ENCODE results near the gene RBBP4.
"Not testable (repeated sequence)": the region's sequence is repeated elsewhere in the genome, so short reads cannot be mapped to it uniquely, and the experiment has no call there.

The RBBP4 gene

DNA sequence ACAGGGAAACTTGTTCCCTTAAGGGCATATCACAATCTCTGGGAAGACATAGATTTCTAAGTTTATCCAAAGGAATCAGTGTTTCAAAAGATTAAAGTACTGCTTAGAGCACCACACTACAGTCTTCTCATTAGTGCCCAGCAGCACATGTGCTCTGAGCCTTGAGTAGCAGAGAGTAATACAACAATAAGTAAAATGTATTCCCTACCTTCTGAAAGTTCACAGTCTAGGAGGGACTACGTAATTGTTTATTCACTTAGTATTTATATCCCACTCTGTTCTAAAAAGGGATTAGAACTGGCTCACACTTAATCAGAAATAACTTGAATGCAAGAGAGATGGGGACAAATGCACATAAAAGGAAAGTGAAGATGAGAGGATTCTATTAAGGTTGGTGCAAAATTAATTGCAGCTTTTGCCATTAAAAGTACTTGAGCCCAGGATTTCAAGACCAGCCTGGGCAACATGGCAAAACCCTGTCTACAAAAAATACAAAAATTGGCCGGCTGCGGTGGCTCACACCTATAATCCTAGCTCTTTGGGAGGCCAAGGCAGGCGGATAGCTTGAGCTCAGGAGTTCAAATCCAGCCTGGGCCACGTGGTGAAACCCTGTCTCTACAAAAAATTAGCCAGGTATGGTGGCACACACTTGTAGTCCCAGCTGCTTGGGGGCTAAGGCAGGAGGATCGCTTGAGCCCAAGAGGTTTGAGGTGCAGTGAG, 42.6 kb downstream of the RBBP4 start:
- no peak for DNase-seq (ENCODE audit: low read depth in 2 of 2)

DNA sequence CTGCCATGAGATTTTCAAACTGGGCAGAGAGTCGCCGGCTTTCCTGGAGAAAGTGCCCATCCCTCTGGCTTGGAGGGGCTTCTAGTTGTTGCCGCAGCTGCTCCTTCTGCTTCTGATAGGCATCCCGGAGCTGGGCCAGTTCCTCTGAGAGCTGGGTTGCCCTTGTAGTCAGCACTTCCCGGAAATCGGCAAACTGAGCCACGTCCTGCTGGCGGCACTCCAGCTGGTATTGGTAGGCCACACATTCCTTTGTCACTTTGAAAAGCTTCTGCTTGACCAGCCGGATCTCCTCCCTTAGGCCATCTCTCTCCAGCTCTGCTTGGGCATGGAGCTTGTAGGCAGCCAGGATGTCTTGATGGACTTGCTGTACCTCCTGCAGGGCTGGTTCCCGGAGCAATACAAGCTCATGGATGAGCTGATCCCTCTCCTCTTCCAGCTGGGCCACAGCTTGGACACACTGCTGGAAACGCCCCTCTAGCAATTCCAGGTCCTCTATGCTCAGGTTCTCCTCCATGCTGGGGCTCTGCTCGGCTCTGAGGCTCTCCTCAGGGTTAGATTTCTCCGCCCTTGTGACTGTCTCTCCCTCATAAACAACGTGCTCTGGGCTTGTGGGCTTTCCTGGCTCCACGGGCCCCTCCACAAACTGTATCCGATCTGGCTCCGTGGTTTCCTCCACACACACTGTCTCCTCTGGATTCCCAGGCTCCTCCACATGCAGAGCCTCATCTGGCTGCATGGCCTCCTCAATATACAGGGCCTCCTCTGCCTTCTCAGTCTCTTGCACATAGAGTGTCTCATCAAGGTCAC, 44.3 kb downstream of the RBBP4 start:
- DNase-seq (ENCODE audit: low read depth in 2 of 2): no peak

DNA sequence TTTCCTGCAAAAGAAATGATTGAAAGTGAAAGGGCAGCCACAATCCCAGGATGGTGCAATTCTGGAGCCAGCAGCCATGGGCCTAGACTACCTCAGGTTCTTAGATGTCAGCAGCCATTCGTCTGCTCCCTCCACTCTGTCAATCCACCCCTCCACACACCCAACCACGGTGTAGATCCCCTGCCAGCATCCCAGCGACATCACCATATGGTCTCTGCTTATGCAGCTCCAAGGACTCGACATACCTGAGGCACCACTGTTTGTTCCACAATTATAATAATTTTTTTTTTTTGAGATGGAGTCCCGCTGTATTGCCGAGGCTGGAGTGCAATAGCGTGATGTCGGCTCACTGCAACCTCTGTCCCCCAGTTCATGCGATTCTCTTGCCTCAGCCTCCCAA, 45.0 kb downstream of the RBBP4 start:
- DNase-seq (ENCODE audit: low read depth in 2 of 2): no peak

DNA sequence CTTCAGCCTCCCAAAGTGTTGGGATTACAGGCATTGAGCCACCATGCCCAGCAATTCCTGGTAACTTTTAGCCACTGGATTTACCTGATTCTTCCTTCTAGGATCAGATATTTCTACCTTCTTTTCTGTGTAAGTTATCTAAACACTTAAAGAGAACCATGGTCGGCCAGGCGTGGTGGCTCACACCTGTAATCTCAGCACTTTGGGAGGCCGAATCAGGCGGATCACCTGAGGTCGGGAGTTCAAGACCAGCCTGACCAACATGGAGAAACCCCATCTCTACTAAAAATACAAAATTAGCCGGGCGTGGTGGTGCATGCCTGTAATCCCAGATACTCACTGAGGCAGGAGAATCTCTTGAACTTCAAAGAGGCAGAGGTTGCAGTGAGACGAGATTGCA, 46.0 kb downstream of the RBBP4 start:
- DNase-seq (ENCODE audit: low read depth in 2 of 2): not testable (repeated sequence)

DNA sequence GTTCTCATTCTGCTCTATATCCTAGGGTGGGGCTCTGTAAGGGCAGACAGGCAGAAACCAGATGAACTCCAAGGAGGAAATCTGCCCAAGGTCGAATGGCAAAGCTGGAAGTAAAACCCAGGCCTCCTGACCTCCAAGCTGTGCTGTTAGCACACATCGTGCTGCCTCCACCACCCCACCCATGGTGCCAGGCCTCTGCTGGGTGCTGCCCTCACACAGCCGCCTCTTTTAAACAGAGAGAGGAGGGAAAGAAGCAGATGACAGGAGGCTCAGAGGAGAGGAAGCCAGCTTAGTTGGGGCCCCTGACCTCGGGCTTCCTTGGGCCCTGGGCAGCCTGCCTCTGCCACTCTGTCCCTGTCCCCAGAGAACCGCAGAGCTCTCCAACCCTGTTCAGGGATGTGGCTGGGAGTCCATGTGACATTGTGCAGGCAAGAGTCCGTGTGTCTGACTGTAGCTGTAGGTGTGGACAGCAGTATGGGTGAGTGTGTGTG, 50.5 kb downstream of the RBBP4 start:
- no peak for DNase-seq (ENCODE audit: low read depth in 2 of 2)

DNA sequence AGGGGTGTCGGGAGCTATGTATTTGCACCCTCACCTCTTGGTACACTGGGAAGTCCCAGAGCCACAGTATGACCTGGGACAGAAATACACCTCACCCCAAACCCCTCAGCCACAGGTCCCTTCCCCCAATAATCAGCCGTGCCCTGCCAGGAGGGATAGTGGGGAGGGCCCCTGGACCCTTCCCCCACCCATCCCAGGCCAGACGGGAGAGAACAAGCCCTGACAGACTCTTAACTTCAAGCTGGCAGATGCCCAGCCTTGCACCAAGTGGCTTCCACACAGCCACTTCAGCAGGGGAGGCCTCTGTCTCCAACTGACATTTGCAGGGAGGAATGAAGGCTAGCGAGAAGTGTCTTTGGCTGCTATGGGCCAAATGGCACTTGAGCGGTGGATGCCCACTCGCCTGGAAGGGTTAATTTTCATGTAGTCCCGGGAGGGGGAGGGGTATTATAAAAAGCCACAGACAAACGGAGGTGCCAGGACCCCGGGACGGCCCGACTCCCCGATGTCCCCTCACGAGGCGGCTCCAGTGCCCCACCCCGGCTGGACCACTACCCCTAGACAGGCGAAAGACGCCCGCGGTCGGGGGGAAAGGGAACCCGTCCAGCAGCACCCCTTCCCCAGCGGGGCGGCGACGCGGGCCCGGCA, 51.1 kb downstream of the RBBP4 start:
- no peak for DNase-seq (ENCODE audit: low read depth in 2 of 2)

DNA sequence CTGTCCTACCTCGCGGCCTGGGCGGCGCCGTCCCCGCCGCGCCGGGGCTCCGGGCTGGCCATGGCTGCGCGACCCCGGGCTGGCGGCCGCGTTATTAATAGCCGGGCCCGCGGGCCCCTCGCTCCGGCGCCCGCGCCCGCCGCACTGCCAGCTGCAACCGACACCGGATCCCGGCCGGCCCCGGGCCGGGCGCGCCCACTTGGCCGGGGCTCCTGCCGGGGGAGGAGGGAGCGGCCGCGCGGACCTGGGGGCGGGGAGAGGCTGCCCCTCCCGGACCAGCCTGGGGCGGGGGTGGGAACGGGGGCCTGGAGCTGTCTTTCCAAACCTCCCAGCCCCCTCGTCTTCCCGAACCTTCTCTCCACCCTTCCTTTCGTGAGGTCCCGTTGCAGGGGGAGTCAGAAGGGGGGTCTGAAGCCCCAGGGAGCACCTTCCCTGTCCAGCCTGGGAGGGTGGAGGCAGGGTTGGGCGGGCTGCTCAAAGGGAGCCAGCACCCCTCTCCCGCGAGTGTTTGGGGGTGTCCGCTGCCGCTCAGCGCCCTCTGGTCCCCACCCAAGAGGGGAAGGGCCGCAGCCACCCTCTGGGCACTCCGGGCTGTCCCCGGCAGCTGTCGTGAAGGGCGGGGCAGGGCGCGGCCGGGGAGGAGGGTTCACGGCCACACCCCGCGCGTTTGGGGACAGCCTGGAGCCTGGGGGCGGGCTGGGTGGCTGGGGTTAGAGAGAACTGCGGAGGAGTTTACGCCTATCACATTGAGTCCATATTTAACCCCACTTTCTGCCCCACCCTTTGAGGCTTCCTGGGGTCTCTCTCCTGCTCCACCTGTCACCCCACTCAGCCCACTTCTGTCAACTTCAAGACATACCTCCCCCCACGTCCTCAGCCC, 51.8 kb downstream of the RBBP4 start, which contains the start of gene SYNC:
Gene SYNC, minus strand, starts transcription at position 172 of the 880 bp plus-strand sequence. Its CDS starts 110 bp downstream, at position 62.
- no peak for DNase-seq (ENCODE audit: low read depth in 2 of 2)

DNA sequence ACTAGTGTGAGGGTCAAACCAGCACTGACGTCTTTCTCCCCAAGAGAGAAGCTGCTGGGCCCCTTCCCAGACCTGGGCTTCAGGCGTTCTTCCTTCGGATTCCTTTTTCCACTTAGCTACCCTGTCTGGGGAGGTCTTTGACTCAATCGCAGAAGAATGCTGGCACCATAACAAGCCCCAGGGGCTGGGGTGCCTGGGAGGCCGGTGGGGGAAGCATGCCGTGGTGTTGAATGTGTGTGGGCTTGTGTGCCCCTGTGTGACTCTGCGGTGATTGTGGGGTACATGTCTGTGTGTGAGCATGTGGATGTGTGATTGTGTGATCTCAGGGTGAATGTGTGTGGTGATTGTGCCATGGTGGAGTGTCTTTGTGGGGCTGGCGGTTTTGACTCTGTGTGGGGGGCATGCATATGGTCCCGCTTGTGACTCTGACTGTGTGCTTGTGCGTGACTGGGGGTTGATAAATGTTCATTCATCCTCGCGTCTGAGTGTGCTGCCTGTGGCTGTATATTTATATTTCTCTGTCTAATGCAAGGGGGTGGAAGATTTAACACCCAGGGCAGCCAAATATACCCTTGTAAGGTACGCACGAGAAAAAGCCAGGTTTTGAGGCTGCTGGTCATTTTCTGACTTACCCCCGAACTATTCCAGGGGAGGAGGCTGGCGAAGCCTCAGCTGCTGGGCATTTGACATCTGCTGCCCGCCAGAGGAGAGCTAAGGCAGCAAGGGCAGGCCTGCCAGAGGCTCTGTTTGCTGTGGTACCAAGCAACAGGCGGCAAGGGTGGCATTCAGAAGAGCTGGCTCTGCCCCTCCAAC, 52.7 kb downstream of the RBBP4 start:
- no peak for DNase-seq (ENCODE audit: low read depth in 2 of 2)

DNA sequence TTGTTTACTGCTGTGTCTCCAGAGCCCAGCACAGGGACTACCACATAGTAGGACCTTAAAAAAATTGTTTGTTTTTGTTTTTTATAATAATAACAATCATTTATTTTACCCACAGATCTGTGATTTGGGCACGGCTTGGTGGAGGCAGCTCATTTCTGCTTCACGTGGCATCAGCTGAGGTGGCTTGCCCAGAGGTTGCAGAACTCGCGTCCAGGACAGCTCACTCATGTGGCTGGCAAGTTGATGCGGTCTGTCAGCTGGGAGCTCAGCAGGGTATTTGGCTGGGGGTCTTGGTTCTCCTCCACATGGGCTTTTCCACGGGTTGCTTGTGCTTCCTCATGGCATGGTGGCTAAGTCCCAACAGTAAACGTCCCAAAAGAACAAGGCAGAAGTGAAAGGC, 54.5 kb downstream of the RBBP4 start:
- no peak for DNase-seq (ENCODE audit: low read depth in 2 of 2)

DNA sequence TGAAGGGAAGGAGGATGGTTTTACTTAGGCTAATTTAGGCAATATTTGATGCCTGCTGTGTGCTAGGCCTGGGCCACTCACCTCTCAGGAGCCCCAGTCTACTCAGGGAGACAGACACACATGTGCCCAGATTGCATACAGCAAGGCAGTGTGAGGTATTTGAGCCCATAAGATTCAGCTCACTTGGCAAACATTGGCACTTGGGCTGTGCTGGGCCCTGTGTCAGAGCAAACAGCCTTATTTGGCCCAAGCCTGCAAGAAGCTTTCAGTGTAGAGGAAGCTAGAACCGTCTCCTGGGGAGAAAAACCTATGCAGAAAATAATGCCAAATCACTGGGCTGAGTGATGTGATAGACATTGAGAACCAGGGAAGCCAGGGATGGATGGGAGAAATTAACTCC, 55.5 kb downstream of the RBBP4 start:
- DNase-seq (ENCODE audit: low read depth in 2 of 2): no peak

DNA sequence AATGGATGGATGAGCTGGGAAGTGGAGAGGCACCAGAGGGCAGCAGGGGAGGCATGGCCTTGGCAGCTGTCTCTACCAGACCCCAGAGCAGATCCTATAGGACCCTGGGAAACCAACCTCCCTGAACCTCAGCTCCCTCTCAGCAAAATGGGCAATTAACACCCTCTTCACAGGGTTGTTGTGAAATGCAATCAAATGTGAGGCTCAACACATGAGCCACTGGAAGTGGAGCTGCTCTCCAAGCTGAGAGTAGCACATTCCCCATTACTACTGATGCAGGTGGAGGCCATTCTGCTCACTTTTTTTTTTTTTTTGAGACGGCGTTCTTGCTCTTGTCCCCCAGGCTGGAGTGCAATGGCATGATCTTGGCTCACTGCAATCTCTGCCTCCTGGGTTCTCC, 58.1 kb downstream of the RBBP4 start:
- no peak for DNase-seq (ENCODE audit: low read depth in 2 of 2)

DNA sequence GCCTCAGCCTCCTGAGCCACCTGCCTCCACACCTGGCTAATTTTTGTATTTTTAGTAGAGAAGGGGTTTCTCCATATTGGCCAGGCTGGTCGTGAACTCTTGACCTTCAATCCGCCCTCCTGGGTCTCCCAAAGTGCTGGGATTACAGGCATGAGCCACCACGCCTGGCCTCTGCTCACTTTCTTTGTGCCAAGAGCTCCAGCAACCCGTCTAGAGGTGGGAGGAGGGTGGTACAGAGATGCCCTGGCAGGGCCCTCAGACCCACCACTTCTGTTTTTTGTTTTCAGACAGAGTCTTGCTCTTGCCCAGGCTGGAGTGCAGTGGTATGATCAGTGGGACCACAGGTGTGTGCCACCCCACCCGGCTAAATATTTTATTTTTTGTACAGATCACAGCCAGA, 58.5 kb downstream of the RBBP4 start:
- no peak for DNase-seq (ENCODE audit: low read depth in 2 of 2)

DNA sequence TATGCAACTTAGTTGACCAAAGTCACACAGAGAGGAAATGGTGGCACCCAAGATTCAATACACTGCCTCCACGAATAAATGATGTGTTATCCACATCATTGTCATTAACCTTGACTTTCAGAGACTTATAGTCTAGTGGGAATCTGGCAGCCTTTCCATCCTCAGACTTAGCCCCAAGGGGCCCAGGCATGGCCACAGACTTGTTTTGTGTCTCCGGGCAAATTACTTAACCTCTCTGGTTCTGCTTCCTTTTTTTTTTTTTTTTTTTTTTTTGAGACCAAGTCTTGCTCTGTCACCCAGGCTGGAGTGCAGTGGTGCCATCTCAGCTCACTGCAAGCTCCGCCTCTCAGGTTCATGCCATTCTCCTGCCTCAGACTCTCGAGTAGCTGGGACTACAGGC, 60.2 kb downstream of the RBBP4 start:
- DNase-seq (ENCODE audit: low read depth in 2 of 2): not testable (repeated sequence)

DNA sequence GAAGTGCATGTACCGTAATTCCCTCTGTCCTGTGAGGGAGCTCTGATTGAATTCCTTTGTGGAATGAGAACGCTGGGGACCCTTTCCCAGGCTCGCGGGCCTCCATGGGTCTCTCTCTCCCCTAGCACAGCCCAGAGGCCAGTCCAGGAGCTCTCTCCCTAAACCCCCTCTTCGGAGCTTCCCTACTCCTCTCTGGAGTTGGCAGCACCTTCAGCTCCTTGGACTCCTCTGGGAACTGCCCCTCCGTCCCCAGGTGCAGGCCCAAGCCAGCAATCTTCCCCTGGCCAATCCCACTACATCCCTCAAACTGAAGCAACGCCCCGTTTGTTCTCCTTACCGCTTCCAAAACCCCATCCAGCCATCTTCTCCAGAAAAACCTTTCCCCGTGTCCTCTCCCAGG, 62.1 kb downstream of the RBBP4 start:
- DNase-seq (ENCODE audit: low read depth in 2 of 2): no peak

DNA sequence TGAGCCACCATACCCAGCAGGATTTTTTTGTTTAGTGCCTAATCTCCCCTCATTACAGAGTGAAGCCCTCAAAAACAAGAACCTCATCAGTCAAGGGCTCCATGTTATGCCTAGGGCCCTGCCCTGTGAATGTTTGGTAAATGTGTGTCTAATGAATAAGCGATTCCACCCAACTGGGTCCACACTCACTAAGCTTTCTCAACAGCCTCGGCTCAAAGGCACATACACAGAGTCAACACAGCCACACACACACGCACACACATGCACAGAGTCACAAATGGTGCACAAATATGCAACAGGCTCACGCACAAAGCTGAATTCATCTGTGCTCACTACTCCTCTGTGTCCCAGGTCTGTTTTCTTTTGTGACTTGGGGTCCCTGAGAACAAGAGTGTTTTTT, 63.3 kb downstream of the RBBP4 start:
- DNase-seq (ENCODE audit: low read depth in 2 of 2): no peak

DNA sequence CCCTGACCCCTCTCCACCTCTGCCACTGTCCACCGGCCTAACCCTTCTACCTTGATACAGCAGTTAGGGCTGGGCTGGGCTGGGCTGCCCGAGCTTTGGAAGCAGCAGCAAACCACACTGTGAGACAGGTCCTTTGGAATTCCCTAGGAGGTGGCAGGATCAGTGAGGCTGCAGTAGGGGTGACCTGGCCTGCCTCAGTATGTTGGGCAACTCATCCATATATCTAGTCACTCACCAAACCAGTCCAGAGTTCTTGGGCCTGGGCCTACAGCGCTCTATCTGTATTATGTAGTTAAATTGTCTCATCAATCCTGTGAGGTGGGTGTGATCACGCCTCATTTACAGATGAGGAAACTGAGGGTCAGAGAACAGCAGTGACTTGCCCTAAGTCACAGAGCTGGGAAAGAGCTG, 64.9 kb downstream of the RBBP4 start:
- DNase-seq (ENCODE audit: low read depth in 2 of 2): no peak

DNA sequence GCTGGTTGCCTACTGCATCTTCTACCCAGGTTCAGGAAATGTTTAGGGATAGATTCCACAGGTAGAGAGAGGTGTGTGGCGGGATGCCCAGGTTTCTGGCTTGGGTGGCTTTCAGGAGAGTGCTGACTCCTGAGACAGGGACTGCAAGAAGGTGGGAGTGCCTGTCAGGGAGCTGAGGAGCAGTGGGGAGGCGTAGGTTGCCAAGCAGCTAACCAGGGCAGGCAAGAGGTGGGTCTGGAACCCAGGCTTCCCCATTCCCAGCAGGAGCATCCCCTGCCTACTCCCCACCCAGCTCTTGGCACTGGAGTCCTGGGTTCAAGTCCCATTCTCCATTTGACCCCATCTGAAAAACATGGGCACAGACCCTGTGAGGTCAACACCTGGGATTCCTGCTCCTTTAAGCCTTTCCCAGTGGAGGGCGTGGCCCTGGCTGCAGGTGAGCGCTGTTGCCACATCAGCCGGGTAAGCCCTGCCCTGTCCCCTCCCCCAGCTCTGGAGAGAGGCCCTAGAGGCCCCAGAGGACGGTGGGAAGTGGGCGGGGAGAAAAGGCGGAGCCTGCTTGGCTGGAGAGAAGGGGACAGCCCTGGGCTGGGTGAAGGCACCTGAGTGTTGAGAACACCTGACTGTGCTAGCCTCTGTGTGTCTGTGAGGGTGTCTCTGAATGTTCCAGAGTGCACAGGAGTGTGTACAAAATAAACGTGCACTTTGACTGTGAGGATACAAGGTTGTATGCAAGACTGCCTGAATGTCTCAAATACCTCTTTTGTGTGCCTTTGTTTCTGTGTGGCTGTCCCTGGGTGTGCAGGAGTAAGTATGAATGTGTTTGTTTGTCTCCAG, 65.5 kb downstream of the RBBP4 start:
- DNase-seq (ENCODE audit: low read depth in 2 of 2): peak; percentile 17 to 56

DNA sequence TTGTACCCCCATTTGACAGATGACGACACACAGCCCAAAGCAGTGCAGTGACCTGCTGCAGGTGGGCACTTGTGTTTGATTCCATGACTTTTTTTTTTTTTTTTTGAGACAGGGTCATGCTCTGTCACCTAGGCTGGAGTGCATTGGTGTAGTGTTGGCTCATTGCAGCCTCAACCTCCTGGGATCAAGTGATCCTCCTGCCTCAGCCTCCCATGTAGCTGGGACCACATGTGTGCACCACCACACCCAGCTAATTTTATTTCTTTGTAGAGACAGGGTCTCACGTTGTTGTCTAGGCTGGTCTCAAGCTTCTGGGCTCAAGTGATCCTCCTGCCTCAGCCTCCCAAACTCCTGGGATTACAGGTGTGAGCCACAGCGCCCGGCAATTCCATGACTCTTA, 66.5 kb downstream of the RBBP4 start:
- DNase-seq (ENCODE audit: low read depth in 2 of 2): no peak

DNA sequence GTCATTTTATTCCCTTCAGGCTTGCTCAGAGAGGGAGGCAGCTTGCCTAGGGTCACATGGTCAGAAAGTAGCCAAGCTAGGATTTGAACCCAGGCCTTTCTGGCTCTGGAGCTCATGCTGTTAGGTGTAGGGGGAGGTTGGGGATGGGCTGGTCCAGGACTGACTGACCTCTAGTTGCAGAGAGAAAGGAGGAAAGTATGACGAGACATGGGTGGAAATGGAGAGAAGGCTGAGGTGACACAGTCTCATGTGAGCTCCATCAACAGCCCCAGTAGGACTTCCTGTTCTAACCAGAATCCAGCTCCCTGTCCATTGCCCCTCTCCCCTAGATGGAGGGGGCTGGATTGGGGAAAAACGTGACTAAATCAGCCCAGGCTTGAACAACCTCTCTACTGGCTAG, 67.0 kb downstream of the RBBP4 start:
- DNase-seq (ENCODE audit: low read depth in 2 of 2): no peak

DNA sequence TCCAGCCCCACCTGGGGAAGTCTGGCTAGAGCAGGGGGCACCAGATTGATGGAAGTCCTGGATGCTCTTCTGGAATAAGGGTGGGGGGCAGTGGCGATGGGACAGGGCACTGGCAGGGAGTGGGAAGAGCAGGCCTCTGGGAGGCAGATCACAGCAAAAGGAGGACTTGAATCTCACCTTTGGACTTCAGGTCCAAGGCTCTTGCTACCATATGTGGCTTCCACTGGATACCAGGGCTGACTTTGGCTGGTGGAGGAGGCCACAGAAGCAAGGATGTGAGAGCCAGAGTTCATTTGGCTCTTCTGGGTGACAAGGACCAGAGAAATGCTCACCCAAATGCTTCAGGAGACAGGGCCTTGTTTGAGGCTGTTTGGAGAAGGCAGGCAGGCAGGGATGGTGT, 67.5 kb downstream of the RBBP4 start:
- DNase-seq (ENCODE audit: low read depth in 2 of 2): no peak
